Heart left ventricle (tissue), 16 donors: ENCODE results near the gene UACA. TPM values are rescaled to one million over a fixed set of nuclear protein-coding genes. Genes with fewer than 3 reads are reported as not detected.

Experiments used
- ATAC-seq, 4 donors: fragments of 200-7000 bp; cut with Tn5 transposase; one replicate each; pipeline ENCODE4 v1.9.1; 2020 to 2022; ENCODE audit warnings: moderate library complexity in 4 of 4, mild to moderate bottlenecking in 3 of 4, moderate number of reproducible peaks in 1 of 4
- DNase-seq, 5 donors: peaks; one replicate each; pipeline ENCODE4 v3.0.0-alpha.2; 2020
- H3K27ac ChIP-seq, 12 donors: fragments of 200-600 bp; sonication (generic) in 4 of 12; one replicate each; pipeline versions ENCODE4 v1.5.0 to v1.8.0; 2016 to 2022; ENCODE audit warnings: mild to moderate bottlenecking in 2 of 12
- H3K27me3 ChIP-seq, 9 donors: fragments of 200-600 bp; sonication (generic) in 2 of 9; one replicate each; pipeline versions ENCODE4 v1.5.1 to v1.8.0; 2016 to 2022; ENCODE audit warnings: mild to moderate bottlenecking in 3 of 9
- H3K36me3 ChIP-seq, 9 donors: fragments of 200-600 bp; sonication (generic) in 2 of 9; one replicate each; pipeline versions ENCODE4 v1.5.0 to v1.8.0; 2018 to 2022; ENCODE audit warnings: mild to moderate bottlenecking in 2 of 9
- H3K4me1 ChIP-seq, 12 donors: fragments of 200-600 bp; sonication (generic) in 4 of 12; one replicate each; pipeline versions ENCODE4 v1.5.0 to v1.8.0; 2016 to 2022; ENCODE audit warnings: mild to moderate bottlenecking in 3 of 12
- H3K4me3 ChIP-seq, 12 donors: fragments of 200-600 bp; sonication (generic) in 4 of 12; one replicate each; pipeline versions ENCODE4 v1.5.0 to v1.8.0; 2017 to 2022; ENCODE audit warnings: mild to moderate bottlenecking in 9 of 12, moderate library complexity in 4 of 12
- H3K9me3 ChIP-seq, 12 donors: fragments of 200-600 bp; sonication (generic) in 4 of 12; one replicate each; pipeline versions ENCODE4 v1.5.0 to v1.8.0; 2016 to 2022; ENCODE audit warnings: mild to moderate bottlenecking in 1 of 12
- CTCF ChIP-seq, 12 donors: fragments of 200-600 bp; sonication (generic) in 4 of 12; IDR thresholded peaks; one replicate each; pipeline versions ENCODE4 v1.5.0 to v1.8.0; 2018 to 2022; ENCODE audit warnings: antibody characterized with exemption in 12 of 12, mild to moderate bottlenecking in 5 of 12
- POLR2A ChIP-seq, 2 donors: fragments of 450-650 bp; IDR thresholded peaks; one replicate each; pipeline ENCODE4 v1.6.1; 2017; ENCODE audit warnings: antibody characterized with exemption in 2 of 2, mild to moderate bottlenecking in 2 of 2, moderate library complexity in 2 of 2
- WGBS, 4 donors: extraction: QIAGEN DNeasy Blood & Tissue Kit in 2 of 4; methylation state at CpG; one replicate each; pipeline versions ENCODE4 v1.1.5 to v1.1.7; 2013 to 2018; 5-methylcytosine and 5-hydroxymethylcytosine counted together
- intact Hi-C, 10 donors: fragments of 100-400 bp; cut with DNase I; formaldehyde crosslinking; loops; one replicate each; pipeline versions ENCODE4 v1.11.1 to v1.14.2; 2022
- polyA plus RNA-seq, 2 donors: library from polyadenylated mRNA; stranded (reverse); fragments of 200-250 nt; gene quantifications; one replicate each; pipeline ENCODE4 v1.2.3, GENCODE V29; 2013
- total RNA-seq, 9 donors: library from RNA; depleted of rRNA in 2 of 9; stranded (reverse); fragments of >200 nt in 2 of 9; fragmentation: NEBNext Ultra II Directional in 3 of 9; extraction: Animal tissue kit (Norgen Biotek cat#: 25700) in 3 of 9; gene quantifications; one replicate each; pipeline versions ENCODE4 v1.1.0 to v1.2.4, GENCODE V29; 2016 to 2023
- donor health status: ischemic (EF 13 %, LVEDD 7.1; RV severe dilation, severe dysfunction).
- donor health status: healthy with polysubstance abuse.
- donor health status: DM: no; HTN: yes; CAD: no.
- donor health status: DM: no; HTN: no; CAD: no.
- donor health status: ischemic (EF 25% LVEDD 6.9; RV normal size, moderate dysfunction).
- donor health status: ischemic (EF 25% LVEDD 5.7; RV mildly dilated, moderate dysfunction).
- donor health status: healthy.
- donor health status: DM: yes; HTN: yes; CAD: no.
- donor health status: ischemic (EF 35%, LVEDD 5.7; RV mildly dilated, moderate dysfunction).
- donor health status: nonischemic (EF 11% LVEDD 7.7; RV severe dilation, severe dysfunction).
- donor health status: DM: yes; HTN: yes; CAD: no.
- donor health status: PGD.
- donor health status: ischemic (EF 29% LVEDD 5.4; RV normal size, mild dysfunction).
- donor health status: nonischemic (EF 23%, LVEDD 6.1; RV moderate dilation, normal function).

Gene UACA
- total and polyA plus RNA-seq, 11 donors = 10.7 to 57.1 (median 49.0) TPM

- 94 to 100% (median 96%) methylated on average over 5 of the region's 5 CpGs for WGBS, 4 donors
Observed at GRCh38 chr15:70801109-70801508, 37.8 kb upstream of the UACA start.

GRCh38 chr15:70799667-70800450 is 36.5 kb upstream of the UACA start:
- H3K27ac ChIP-seq = peak overlapping the region; percentile 36 to 79 (median 54)
- H3K9me3 ChIP-seq = no peaks in the 10 kb centered on the region
- peaks cover 0 to 43% (median 14%) of the 10 kb centered on the region in 12 donors for H3K4me1 ChIP-seq
- H3K27me3 ChIP-seq = no peaks in the 10 kb centered on the region
- TF ChIP-seq POLR2A (IDR thresholded peaks at IDR 0.05) (no peak), CTCF (IDR thresholded peaks at IDR 0.05) (no peak)
- WGBS, 4 donors = 80 to 88% (median 82%) methylated on average over 7 to 9 of the region's 9 CpGs
- DNase-seq (peak in 4 of 5 donors; percentile 36 to 55 (median 44)), ATAC-seq (peak; percentile 71 to 84 (median 79))
- no peaks in the 10 kb centered on the region for H3K36me3 ChIP-seq
- intact Hi-C loops = loop anchor here in 3 of 10 donors (5.0 to 10.0 kb wide), 3 partner anchors 33 to 235 kb away; partner anchors contain the start of gene UACA (in 1 of the 3)
- no peak overlapping the region for H3K4me3 ChIP-seq

More at GRCh38 chr15:70801109-70801508, 37.8 kb upstream of the UACA start:
- Histone ChIP-seq H3K9me3 (no peaks in the 10 kb centered on the region), H3K4me1 (peaks cover 0 to 41% (median 14%) of the 10 kb centered on the region in 12 donors), H3K27me3 (no peaks in the 10 kb centered on the region), H3K27ac (peak overlapping the region in 7 of 12 donors; percentile 16 to 79 (median 68)), H3K4me3 (no peak overlapping the region), H3K36me3 (no peaks in the 10 kb centered on the region)
- no peak for DNase-seq
- TF ChIP-seq CTCF (IDR thresholded peaks at IDR 0.05) (no peak), POLR2A (IDR thresholded peaks at IDR 0.05) (no peak)
- no peak for ATAC-seq
- intact Hi-C loops = loop anchor here in 2 of 10 donors (5.0 to 10.0 kb wide), 2 partner anchors 34 to 236 kb away; no protein-coding TSS in a partner anchor

DNA sequence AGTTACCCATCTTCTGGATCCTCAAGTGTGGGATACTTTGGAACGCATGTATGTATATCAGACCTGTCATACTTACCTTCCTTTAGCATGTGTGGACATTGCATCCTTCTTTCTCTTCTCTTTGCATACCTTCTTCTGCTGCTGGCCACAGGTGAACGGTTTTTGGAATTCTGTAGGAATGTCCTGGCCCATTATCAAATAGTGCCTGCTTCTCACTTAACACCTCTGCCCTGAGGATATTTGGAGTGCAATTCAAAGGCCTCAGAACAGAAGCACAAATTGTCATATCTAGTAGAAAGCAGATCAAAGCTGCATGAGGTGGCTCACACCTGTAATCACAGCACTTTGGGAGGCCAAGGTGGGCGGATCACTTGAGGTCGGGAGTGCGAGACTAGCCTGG is 34.1 kb upstream of the UACA start:
- Histone ChIP-seq H3K4me3 (no peak overlapping the region), H3K27me3 (no peaks in the 10 kb centered on the region), H3K27ac (no peak overlapping the region), H3K36me3 (no peaks in the 10 kb centered on the region), H3K9me3 (no peaks in the 10 kb centered on the region), H3K4me1 (peaks cover 0 to 52% (median 18%) of the 10 kb centered on the region in 12 donors)
- DNase-seq = no peak
- intact Hi-C loops = loop anchor here in 1 of 10 donors (5.0 kb wide), 1 partner anchor 35 kb away; the partner anchor contains the start of gene UACA
- no peak for TF ChIP-seq CTCF (IDR thresholded peaks at IDR 0.05)
- no peak for TF ChIP-seq POLR2A (IDR thresholded peaks at IDR 0.05)
- no peak for ATAC-seq
- 93 to 99% (median 95%) methylated on average over 5 of the region's 5 CpGs for WGBS, 4 donors
